ENCODE results near the gene ZNF92.

The ZNF92 gene

GRCh38 chr7:65429642-65430343 is 56.1 kb downstream of the ZNF92 start (continued):
- TF ChIP-seq, protein P1, sequence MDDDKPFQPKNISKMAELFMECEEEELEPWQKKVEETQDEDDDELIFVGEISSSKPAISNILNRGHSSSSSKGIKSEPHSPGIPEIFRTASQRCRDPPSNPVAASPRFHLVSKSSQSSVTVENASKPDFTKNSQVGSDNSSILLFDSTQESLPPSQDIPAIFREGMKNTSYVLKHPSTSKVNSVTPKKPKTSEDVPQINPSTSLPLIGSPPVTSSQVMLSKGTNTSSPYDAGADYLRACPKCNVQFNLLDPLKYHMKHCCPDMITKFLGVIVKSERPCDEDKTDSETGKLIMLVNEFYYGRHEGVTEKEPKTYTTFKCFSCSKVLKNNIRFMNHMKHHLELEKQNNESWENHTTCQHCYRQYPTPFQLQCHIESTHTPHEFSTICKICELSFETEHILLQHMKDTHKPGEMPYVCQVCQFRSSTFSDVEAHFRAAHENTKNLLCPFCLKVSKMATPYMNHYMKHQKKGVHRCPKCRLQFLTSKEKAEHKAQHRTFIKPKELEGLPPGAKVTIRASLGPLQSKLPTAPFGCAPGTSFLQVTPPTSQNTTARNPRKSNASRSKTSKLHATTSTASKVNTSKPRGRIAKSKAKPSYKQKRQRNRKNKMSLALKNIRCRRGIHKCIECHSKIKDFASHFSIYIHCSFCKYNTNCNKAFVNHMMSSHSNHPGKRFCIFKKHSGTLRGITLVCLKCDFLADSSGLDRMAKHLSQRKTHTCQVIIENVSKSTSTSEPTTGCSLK (tag by site-specific recombination; IDR thresholded peaks at IDR 0.05), result no peak
- no peak for TF ChIP-seq ZFHX2 (tag by site-specific recombination; conservative IDR thresholded peaks at IDR 0.05)

GRCh38 chr7:65430344-65431186 is 56.9 kb downstream of the ZNF92 start:
- no peaks in the 10 kb centered on the region for H3K36me3 ChIP-seq (ENCODE audit: control insufficient read depth in 2 of 2, insufficient read depth in 1 of 2, low read length in 2 of 2)
- no peak overlapping the region for H3K4me3 ChIP-seq (ENCODE audit: low read depth, low read length)
- CTCF ChIA-PET, result no interaction called here
- no peak overlapping the region for H3K27ac ChIP-seq (ENCODE audit: extremely low read depth, low read depth, low read length)
- no peaks in the 10 kb centered on the region for H3K9me3 ChIP-seq (ENCODE audit: control insufficient read depth, insufficient read depth, low read depth, low read length)
- POLR2A ChIA-PET, result no interaction called here
- TF ChIP-seq, protein P2, sequence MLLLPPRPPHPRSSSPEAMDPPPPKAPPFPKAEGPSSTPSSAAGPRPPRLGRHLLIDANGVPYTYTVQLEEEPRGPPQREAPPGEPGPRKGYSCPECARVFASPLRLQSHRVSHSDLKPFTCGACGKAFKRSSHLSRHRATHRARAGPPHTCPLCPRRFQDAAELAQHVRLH (tag by site-specific recombination; IDR thresholded peaks at IDR 0.05), result no peak
- TF ChIP-seq PATZ1 (tag by site-specific recombination; IDR thresholded peaks at IDR 0.05) (no peak), ZNF626 (tag by site-specific recombination; IDR thresholded peaks at IDR 0.05) (no peak)
- H3K4me1 ChIP-seq (ENCODE audit: control insufficient read depth, insufficient read depth, low read length), result no peaks in the 10 kb centered on the region

DNA sequence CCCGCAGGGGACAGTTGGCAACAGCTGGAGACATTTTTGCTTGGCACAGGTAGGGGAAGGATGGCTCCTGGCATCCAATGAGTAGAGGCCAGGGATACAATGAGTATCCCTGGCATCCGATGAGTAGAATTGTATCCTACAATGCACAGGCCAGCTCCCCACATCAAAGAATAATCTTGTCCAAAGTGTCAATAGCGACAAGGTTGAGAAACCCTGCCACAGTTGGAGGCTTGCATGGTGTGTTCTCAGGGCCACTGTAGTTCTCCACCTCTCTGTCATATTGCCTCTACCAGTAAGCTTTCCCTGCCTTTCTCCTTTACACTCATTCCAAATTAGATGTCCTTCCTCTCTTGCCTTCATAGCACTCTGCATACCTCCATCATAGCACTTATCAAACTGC is 60.7 kb downstream of the ZNF92 start:
- Histone ChIP-seq H3K27ac (ENCODE audit: extremely low read depth, low read depth, low read length) (no peak overlapping the region), H3K36me3 (ENCODE audit: control insufficient read depth in 2 of 2, insufficient read depth in 1 of 2, low read length in 2 of 2) (no peaks in the 10 kb centered on the region), H3K9me3 (ENCODE audit: control insufficient read depth, insufficient read depth, low read depth, low read length) (no peaks in the 10 kb centered on the region), H3K4me3 (ENCODE audit: low read depth, low read length) (no peak overlapping the region), H3K4me1 (ENCODE audit: control insufficient read depth, insufficient read depth, low read length) (peaks cover 3% of the 10 kb centered on the region; the same call in 1 of the 2 replicates)
- ChIA-PET POLR2A (no interaction called here), CTCF (interaction anchor here (0.5 kb wide), 1 partner anchor 203 kb away, joined by 3 read pairs; no protein-coding TSS in a partner anchor)
- TF ChIP-seq SCRT1 (tag by site-specific recombination; IDR thresholded peaks at IDR 0.05; ENCODE audit: borderline replicate concordance) (no peak), TSHZ1 (tag by site-specific recombination; IDR thresholded peaks at IDR 0.05; ENCODE audit: borderline replicate concordance) (no peak), IKZF3 (tag by site-specific recombination; IDR thresholded peaks at IDR 0.05) (no peak), ZNF26 (tag by site-specific recombination; IDR thresholded peaks at IDR 0.05) (no peak), ZFP37 (tag by site-specific recombination; IDR thresholded peaks at IDR 0.05) (no peak), ZFP41 (tag by site-specific recombination; IDR thresholded peaks at IDR 0.05; ENCODE audit: borderline replicate concordance) (no peak), ZBTB48 (tag by site-specific recombination; IDR thresholded peaks at IDR 0.05) (no peak)

Measured in HEK293 (cell line).